ENCODE measurements around the gene AGER.

Gene AGER

DNA sequence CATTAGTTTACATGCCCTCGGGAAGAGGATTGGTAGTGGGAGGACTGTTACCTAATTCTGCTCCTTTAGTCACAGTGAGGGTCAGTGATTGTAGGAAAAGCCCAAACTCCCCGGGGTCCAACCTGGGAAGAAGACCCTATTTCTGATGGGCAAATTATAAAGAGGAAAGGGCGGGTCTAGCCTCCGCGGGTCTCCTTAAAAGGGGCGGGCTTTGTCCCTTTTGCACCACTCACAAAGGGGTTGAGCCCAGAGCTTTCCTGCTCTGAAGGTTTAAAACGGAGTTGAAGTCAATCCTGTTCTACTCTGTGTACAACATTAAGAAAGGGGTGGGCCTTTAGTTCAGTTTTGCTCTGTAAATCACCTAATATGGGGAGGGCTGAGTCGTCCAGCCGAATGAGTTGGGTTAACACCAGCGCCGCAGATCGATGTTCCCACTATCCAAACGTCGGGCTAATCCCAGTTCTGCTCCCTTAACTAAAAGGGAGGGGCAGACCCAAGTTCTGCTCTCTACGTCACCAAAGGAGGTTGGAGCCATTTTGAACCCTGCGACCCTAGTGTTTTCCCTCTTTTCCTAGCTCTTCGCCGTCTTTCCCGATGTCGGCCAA, 6.8 kb downstream of the AGER start (continued):
- TF ChIP-seq REST (tag by site-specific recombination; IDR thresholded peaks at IDR 0.05) (no peak), ZNF202 (tag by site-specific recombination; IDR thresholded peaks at IDR 0.05; ENCODE audit: borderline replicate concordance) (no peak), KLF8 (tag by site-specific recombination; IDR thresholded peaks at IDR 0.05) (peak; percentile 40), WT1 (tag by site-specific recombination; IDR thresholded peaks at IDR 0.05) (peak; percentile 33; the same call in 1 of the 2 replicates), OVOL3 (tag by site-specific recombination; IDR thresholded peaks at IDR 0.05) (no peak), ZBTB49 (tag by site-specific recombination; IDR thresholded peaks at IDR 0.05; ENCODE audit: low read depth) (no peak), KLF10 (tag by site-specific recombination; IDR thresholded peaks at IDR 0.05) (peak; percentile 66), ZNF2 (tag by site-specific recombination; IDR thresholded peaks at IDR 0.05) (peak; percentile 58; the same call in 1 of the 2 replicates), ZNF692 (tag by site-specific recombination; IDR thresholded peaks at IDR 0.05) (peak; percentile 95), ZNF140 (tag by site-specific recombination; IDR thresholded peaks at IDR 0.05) (no peak), ZBTB10 (tag by site-specific recombination; IDR thresholded peaks at IDR 0.05) (peak; percentile 58; the same call in 1 of the 2 replicates), HOXD13 (CRISPR knock-in tag; IDR thresholded peaks at IDR 0.05; ENCODE audit: borderline replicate concordance) (no peak), ZBTB20 (tag by site-specific recombination; IDR thresholded peaks at IDR 0.05) (no peak), ZNF302 (tag by site-specific recombination; IDR thresholded peaks at IDR 0.05; ENCODE audit: low read depth) (no peak), ZNF335 (tag by site-specific recombination; conservative IDR thresholded peaks at IDR 0.05) (peak; percentile 93), ZNF324 (tag by site-specific recombination; IDR thresholded peaks at IDR 0.05) (peak; percentile 25; the same call in 1 of the 2 replicates), YY2 (tag by site-specific recombination; IDR thresholded peaks at IDR 0.05) (no peak), KLF16 (tag by site-specific recombination; IDR thresholded peaks at IDR 0.05) (peak; percentile 26; the same call in 1 of the 2 replicates), SP3 (tag by site-specific recombination; IDR thresholded peaks at IDR 0.05) (peak; percentile 51; the same call in 1 of the 2 replicates), ZNF146 (tag by site-specific recombination; IDR thresholded peaks at IDR 0.05) (no peak)
- TF ChIP-seq, protein P1, sequence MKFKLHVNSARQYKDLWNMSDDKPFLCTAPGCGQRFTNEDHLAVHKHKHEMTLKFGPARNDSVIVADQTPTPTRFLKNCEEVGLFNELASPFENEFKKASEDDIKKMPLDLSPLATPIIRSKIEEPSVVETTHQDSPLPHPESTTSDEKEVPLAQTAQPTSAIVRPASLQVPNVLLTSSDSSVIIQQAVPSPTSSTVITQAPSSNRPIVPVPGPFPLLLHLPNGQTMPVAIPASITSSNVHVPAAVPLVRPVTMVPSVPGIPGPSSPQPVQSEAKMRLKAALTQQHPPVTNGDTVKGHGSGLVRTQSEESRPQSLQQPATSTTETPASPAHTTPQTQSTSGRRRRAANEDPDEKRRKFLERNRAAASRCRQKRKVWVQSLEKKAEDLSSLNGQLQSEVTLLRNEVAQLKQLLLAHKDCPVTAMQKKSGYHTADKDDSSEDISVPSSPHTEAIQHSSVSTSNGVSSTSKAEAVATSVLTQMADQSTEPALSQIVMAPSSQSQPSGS (tag by site-specific recombination; IDR thresholded peaks at IDR 0.05; ENCODE audit: low read depth): no peak
- TF ChIP-seq, protein P2, sequence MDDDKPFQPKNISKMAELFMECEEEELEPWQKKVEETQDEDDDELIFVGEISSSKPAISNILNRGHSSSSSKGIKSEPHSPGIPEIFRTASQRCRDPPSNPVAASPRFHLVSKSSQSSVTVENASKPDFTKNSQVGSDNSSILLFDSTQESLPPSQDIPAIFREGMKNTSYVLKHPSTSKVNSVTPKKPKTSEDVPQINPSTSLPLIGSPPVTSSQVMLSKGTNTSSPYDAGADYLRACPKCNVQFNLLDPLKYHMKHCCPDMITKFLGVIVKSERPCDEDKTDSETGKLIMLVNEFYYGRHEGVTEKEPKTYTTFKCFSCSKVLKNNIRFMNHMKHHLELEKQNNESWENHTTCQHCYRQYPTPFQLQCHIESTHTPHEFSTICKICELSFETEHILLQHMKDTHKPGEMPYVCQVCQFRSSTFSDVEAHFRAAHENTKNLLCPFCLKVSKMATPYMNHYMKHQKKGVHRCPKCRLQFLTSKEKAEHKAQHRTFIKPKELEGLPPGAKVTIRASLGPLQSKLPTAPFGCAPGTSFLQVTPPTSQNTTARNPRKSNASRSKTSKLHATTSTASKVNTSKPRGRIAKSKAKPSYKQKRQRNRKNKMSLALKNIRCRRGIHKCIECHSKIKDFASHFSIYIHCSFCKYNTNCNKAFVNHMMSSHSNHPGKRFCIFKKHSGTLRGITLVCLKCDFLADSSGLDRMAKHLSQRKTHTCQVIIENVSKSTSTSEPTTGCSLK (tag by site-specific recombination; IDR thresholded peaks at IDR 0.05): no peak
- TF ChIP-seq, protein P3, sequence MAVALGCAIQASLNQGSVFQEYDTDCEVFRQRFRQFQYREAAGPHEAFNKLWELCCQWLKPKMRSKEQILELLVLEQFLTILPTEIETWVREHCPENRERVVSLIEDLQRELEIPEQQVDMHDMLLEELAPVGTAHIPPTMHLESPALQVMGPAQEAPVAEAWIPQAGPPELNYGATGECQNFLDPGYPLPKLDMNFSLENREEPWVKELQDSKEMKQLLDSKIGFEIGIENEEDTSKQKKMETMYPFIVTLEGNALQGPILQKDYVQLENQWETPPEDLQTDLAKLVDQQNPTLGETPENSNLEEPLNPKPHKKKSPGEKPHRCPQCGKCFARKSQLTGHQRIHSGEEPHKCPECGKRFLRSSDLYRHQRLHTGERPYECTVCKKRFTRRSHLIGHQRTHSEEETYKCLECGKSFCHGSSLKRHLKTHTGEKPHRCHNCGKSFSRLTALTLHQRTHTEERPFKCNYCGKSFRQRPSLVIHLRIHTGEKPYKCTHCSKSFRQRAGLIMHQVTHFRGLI (tag by site-specific recombination; IDR thresholded peaks at IDR 0.05): 0 out of 2 replicates have a peak, but pooled peaks have one; percentile 25
